SK-N-MC (cell line): ENCODE data around the gene RNF183.

Experiments used
- DNase-seq: peaks from one replicate; pipeline ENCODE4 v3.0.0-alpha.2; 2011; ENCODE audit warnings: low read depth, low spot score
- H3K27ac ChIP-seq: fragments of 200-600 bp; sonication (generic); 2 replicates; pipeline ENCODE4 v1.5.1; 2016; ENCODE audit warnings: mixed run types
- H3K36me3 ChIP-seq: fragments of 200-600 bp; sonication (generic); 2 replicates; pipeline ENCODE4 v1.6.1; 2017; ENCODE audit warnings: antibody characterized with exemption, low read length, mixed read lengths; ENCODE audit not compliant: insufficient read depth
- H3K4me3 ChIP-seq: fragments of 200-600 bp; sonication (generic); 2 replicates; pipeline ENCODE4 v1.5.1; 2016
- H3K9ac ChIP-seq: fragments of 200-600 bp; sonication (generic); 2 replicates; pipeline ENCODE4 v1.8.0; 2017; ENCODE audit warnings: mixed run types, mixed read lengths; ENCODE audit not compliant: insufficient read length
- H3K9me3 ChIP-seq: fragments of 200-600 bp; sonication (generic); 2 replicates; pipeline ENCODE4 v1.6.1; 2017; ENCODE audit warnings: low read depth, mild to moderate bottlenecking, antibody characterized with exemption, low read length, moderate library complexity, mixed read lengths
- EZH2 ChIP-seq: fragments of 200-600 bp; sonication (generic); IDR thresholded peaks from one replicate; pipeline ENCODE4 v1.6.1; 2017; ENCODE audit warnings: antibody characterized with exemption
- FOXP2 ChIP-seq: optimal IDR thresholded peaks from 2 replicates; pipeline ENCODE3; 2011; ENCODE audit warnings: mild to moderate bottlenecking, moderate library complexity; ENCODE audit not compliant: insufficient read depth; ENCODE audit errors: extremely low read length, control extremely low read depth
- POLR2AphosphoS5 ChIP-seq: IDR thresholded peaks from 2 replicates; pipeline ENCODE4 v1.6.1; 2012; ENCODE audit warnings: mild to moderate bottlenecking, low read depth, low read length, borderline replicate concordance

Gene RNF183

GRCh38 chr9:113302792-113303418 is at the start of gene RNF183:
RNF183 (minus strand) TSS chr9:113303376; CDS start chr9:113298184, 5,192 bp downstream.
- Histone ChIP-seq H3K9ac (no peak within 1 kb of the TSS), H3K9me3 (no peaks in the 10 kb centered on the region), H3K27ac (no peak within 1 kb of the TSS), H3K4me3 (no peak within 1 kb of the TSS), H3K36me3 (no peaks in the 10 kb centered on the region)
- TF ChIP-seq FOXP2 (no peak), POLR2AphosphoS5 (no peak)
- DNase-seq, result no peak

- Histone ChIP-seq H3K36me3 (no peaks in the 10 kb centered on the region), H3K9ac (no peak overlapping the region), H3K9me3 (no peaks in the 10 kb centered on the region), H3K27ac (no peak overlapping the region), H3K4me3 (no peak overlapping the region)
- no peak for DNase-seq
- TF ChIP-seq EZH2, result no peak
- TF ChIP-seq FOXP2, result no peak
- TF ChIP-seq POLR2AphosphoS5, result no peak
Observed at GRCh38 chr9:113352411-113352810, 49.2 kb upstream of the RNF183 start.

GRCh38 chr9:113352006-113352405 is 48.8 kb upstream of the RNF183 start:
- DNase-seq, result no peak
- H3K4me3 ChIP-seq, result no peak overlapping the region
- TF ChIP-seq EZH2 (no peak), FOXP2 (no peak), POLR2AphosphoS5 (no peak)
- no peaks in the 10 kb centered on the region for H3K36me3 ChIP-seq
- no peak overlapping the region for H3K9ac ChIP-seq
- H3K27ac ChIP-seq, result no peak overlapping the region
- H3K9me3 ChIP-seq, result no peaks in the 10 kb centered on the region

- peak overlapping the region; percentile 43 for H3K4me3 ChIP-seq
- no peaks in the 10 kb centered on the region for H3K9me3 ChIP-seq
- DNase-seq, result no peak
- H3K27ac ChIP-seq, result 0 out of 2 replicates have a peak overlapping the region, but pooled peaks have one; percentile 54
- TF ChIP-seq EZH2, result no peak
- TF ChIP-seq FOXP2, result no peak
- no peak for TF ChIP-seq POLR2AphosphoS5
- H3K9ac ChIP-seq, result no peak overlapping the region
- no peaks in the 10 kb centered on the region for H3K36me3 ChIP-seq
Observed at GRCh38 chr9:113350937-113351336, 47.8 kb upstream of the RNF183 start.

DNA sequence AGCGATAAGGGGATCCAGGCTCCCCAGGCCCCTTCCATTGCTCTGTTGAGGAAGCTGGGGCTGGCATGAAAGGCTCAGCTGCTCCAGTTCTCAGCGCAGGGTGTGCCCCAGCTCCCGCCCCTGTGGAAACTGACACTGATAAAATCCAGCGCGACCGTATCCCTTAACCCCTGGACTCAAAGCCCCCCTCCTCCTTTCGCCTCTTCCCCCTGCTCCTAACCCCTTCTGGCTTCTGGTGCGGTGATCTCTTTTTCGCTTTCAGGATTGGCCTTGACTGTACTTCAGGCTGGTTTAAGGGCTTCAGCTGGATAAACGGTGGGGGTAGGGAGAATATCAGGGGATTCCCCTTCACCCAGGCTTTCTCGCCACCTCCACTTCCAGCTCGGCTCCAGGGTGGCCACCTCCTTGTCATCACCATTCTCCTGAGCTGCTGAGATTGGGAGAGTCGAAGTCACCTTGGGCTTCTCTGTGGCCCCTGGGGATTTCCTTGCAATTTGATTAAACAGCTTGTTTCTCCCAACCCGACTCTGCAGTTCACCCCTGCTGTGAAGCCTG is 47.0 kb upstream of the RNF183 start:
- Histone ChIP-seq H3K9ac (no peak overlapping the region), H3K4me3 (peak overlapping the region; percentile 78), H3K36me3 (no peaks in the 10 kb centered on the region), H3K27ac (no peak overlapping the region), H3K9me3 (no peaks in the 10 kb centered on the region)
- DNase-seq, result no peak
- TF ChIP-seq POLR2AphosphoS5 (no peak), EZH2 (no peak), FOXP2 (no peak)

- no peak for TF ChIP-seq POLR2AphosphoS5
- no peak for TF ChIP-seq EZH2
- no peak for DNase-seq
- H3K9ac ChIP-seq, result no peak within 1 kb of the TSS
Observed at GRCh38 chr9:113349445-113350094, 46.4 kb upstream of the RNF183 start, which contains the start of gene BSPRY. BSPRY (plus strand) TSS chr9:113349541; CDS start chr9:113349580, 39 bp downstream.

DNA sequence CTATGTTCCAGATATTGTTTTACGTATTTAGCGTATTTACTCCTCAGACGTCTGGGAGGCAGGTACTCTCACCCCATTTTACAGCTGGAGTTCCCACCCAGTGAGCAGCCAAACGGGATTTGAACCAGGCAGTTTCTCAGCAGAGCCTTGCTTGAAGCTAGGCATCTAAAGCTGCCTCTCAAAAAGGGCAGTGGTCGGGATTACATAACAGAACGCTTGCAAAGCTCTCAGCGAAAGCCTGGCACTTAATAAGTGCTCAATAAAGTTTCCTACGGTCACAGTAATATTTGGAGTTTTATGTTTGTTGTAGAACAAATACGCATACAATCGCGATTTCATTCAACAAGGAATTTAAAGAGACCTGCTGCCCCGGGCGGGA is 45.9 kb upstream of the RNF183 start:
- Histone ChIP-seq H3K27ac (no peak overlapping the region), H3K36me3 (no peaks in the 10 kb centered on the region), H3K4me3 (peak overlapping the region; percentile 78), H3K9me3 (no peaks in the 10 kb centered on the region), H3K9ac (no peak overlapping the region)
- no peak for DNase-seq
- no peak for TF ChIP-seq POLR2AphosphoS5
- no peak for TF ChIP-seq FOXP2
- no peak for TF ChIP-seq EZH2

More at GRCh38 chr9:113349445-113350094, 46.4 kb upstream of the RNF183 start, which contains the start of gene BSPRY:
- no peaks in the 10 kb centered on the region for H3K36me3 ChIP-seq
- no peak within 1 kb of the TSS for H3K27ac ChIP-seq
- H3K4me3 ChIP-seq, result peak within 1 kb of the TSS; percentile 78
- H3K9me3 ChIP-seq, result no peaks in the 10 kb centered on the region

GRCh38 chr9:113348437-113348836 is 45.3 kb upstream of the RNF183 start:
- DNase-seq, result no peak
- TF ChIP-seq EZH2, result no peak
- TF ChIP-seq FOXP2, result no peak
- no peak for TF ChIP-seq POLR2AphosphoS5
- Histone ChIP-seq H3K4me3 (no peak overlapping the region), H3K9me3 (no peaks in the 10 kb centered on the region), H3K36me3 (no peaks in the 10 kb centered on the region), H3K9ac (no peak overlapping the region), H3K27ac (no peak overlapping the region)

GRCh38 chr9:113345671-113346070 is 42.5 kb upstream of the RNF183 start:
- H3K9me3 ChIP-seq, result no peaks in the 10 kb centered on the region
- H3K4me3 ChIP-seq, result no peak overlapping the region
- no peaks in the 10 kb centered on the region for H3K36me3 ChIP-seq
- H3K27ac ChIP-seq, result no peak overlapping the region
- TF ChIP-seq FOXP2, result no peak
- TF ChIP-seq POLR2AphosphoS5, result no peak
- TF ChIP-seq EZH2, result no peak
- H3K9ac ChIP-seq, result no peak overlapping the region
- no peak for DNase-seq
